HFFc6 (cell line): Measurements from ENCODE around the gene RBM19. TPM values are rescaled to one million over a fixed set of nuclear protein-coding genes. Genes with fewer than 3 reads are reported as not detected.

Source experiments
- DNase-seq: peaks from one replicate; pipeline ENCODE4 v3.0.0-alpha.2; 2018
- H3K27ac Mint-ChIP-seq: 2 replicates; pipeline ENCODE4 v1.8.0; 2020; ENCODE audit warnings: mild to moderate bottlenecking, mixed read lengths
- H3K27me3 Mint-ChIP-seq: 2 replicates; pipeline ENCODE4 v1.8.0; 2021; ENCODE audit warnings: mild to moderate bottlenecking, moderate library complexity, mixed read lengths; ENCODE audit not compliant: insufficient read depth
- H3K36me3 Mint-ChIP-seq: 2 replicates; pipeline ENCODE4 v1.8.0; 2021; ENCODE audit warnings: low read depth, mixed read lengths
- H3K4me1 Mint-ChIP-seq: 2 replicates; pipeline ENCODE4 v1.8.0; 2020; ENCODE audit warnings: low read depth, mixed read lengths
- H3K4me3 Mint-ChIP-seq: 2 replicates; pipeline ENCODE4 v1.8.0; 2020; ENCODE audit warnings: mild to moderate bottlenecking, moderate library complexity, mixed read lengths
- H3K9me3 Mint-ChIP-seq: 2 replicates; pipeline ENCODE4 v1.8.0; 2020; ENCODE audit warnings: mild to moderate bottlenecking, mixed read lengths
- total RNA-seq, 6 experiments: library from RNA; stranded (reverse); fragmentation: NEBNext Ultra II Directional; extraction: Animal tissue kit (Norgen Biotek cat#: 25700); gene quantifications; 2 replicates in 1 of 6; 3 replicates in 5 of 6; pipeline ENCODE4 v1.2.3, GENCODE V29; 2021
- TF ChIP-seq, protein P1 (sequence below): fragments of 200-600 bp; sonication (generic); IDR thresholded peaks from 2 replicates; pipeline ENCODE4 v1.5.0; 2021; ENCODE audit warnings: antibody characterized with exemption, mild to moderate bottlenecking

The RBM19 gene
- total RNA-seq, 6 experiments from 2014 or later: 27.8 to 34.8 (median 29.8) TPM

DNA sequence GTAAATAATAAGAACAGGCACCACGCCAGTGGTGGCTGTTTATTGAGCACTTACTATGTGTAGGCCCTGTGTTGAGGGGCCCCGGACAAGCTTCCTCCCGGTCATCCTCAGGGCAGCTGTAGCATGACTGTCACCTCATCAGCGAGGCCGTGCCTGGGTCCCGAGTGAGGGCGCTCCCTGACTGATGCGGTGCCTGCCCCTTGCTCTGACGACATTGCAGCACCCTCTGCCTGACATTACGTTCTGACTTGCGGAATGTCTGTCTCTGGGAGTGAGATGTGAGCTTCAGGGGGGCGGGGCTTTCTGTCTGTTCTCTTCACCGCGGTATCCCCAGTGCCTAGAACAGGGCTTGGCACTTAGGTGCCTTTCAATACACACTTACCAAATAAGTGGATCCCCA lies 167.6 kb downstream of the RBM19 start:
- TF ChIP-seq, protein P1, sequence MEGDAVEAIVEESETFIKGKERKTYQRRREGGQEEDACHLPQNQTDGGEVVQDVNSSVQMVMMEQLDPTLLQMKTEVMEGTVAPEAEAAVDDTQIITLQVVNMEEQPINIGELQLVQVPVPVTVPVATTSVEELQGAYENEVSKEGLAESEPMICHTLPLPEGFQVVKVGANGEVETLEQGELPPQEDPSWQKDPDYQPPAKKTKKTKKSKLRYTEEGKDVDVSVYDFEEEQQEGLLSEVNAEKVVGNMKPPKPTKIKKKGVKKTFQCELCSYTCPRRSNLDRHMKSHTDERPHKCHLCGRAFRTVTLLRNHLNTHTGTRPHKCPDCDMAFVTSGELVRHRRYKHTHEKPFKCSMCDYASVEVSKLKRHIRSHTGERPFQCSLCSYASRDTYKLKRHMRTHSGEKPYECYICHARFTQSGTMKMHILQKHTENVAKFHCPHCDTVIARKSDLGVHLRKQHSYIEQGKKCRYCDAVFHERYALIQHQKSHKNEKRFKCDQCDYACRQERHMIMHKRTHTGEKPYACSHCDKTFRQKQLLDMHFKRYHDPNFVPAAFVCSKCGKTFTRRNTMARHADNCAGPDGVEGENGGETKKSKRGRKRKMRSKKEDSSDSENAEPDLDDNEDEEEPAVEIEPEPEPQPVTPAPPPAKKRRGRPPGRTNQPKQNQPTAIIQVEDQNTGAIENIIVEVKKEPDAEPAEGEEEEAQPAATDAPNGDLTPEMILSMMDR: no peak
- no peaks in the 10 kb centered on the region for H3K4me1 Mint-ChIP-seq
- no peak overlapping the region for H3K4me3 Mint-ChIP-seq
- no peak for DNase-seq
- H3K27ac Mint-ChIP-seq: no peak overlapping the region
- no peaks in the 10 kb centered on the region for H3K9me3 Mint-ChIP-seq
- H3K27me3 Mint-ChIP-seq: peaks cover 23% of the 10 kb centered on the region
- H3K36me3 Mint-ChIP-seq: no peaks in the 10 kb centered on the region

DNA sequence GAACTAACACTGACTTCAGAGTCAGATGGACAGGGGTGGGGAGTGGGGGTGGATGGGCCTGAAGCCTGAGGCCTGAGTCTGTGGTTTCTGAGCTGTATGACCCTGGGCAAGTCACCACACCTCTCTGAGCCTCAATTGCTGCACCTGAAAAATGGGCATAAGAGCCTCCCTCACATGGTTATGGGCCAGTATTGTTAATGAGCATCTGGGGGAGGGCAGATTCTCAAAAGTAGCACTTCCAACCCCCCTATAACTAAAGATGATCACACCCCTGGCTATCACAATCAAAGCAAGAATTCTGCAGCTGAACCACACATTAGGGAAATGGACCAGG lies 168.6 kb downstream of the RBM19 start:
- Mint-ChIP-seq H3K27me3 (peaks cover 20% of the 10 kb centered on the region), H3K9me3 (no peaks in the 10 kb centered on the region), H3K36me3 (no peaks in the 10 kb centered on the region), H3K4me1 (no peaks in the 10 kb centered on the region), H3K27ac (no peak overlapping the region), H3K4me3 (no peak overlapping the region)
- TF ChIP-seq, protein P1: no peak
- DNase-seq: no peak

DNA sequence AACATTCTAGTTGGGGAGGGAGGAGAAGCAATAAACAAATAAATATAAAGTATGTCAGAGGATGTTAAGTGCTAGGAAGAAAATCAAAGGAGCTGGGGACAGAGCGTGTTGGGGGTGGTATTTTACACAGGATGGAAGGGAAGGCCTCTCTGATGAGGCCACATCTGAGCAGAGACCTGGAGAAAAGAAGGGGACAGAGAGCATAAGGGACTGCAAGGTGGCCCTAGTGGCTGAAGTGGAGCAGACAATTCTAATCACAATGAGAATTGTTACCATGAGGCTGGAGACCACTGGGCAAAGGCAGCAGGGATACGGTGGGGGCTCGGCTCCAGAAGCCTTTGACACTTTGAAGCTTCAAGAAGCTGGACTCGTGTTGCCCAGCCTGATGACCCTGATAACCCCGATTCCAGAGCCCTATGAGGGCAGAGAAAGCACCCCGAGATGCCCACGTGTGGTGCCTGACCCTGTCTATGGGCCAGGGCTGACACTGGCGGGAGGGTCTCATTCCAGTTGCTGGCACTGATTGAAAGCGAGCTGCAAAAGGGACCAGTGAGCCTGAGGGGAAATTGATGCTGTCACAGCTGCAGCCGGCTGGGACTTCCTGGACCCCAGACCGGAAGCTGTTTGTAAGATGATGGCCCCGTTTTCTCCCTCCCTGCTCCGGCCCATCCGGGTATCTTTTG lies 169.1 kb downstream of the RBM19 start:
- TF ChIP-seq, protein P1: no peak
- no peaks in the 10 kb centered on the region for H3K4me1 Mint-ChIP-seq
- H3K36me3 Mint-ChIP-seq: no peaks in the 10 kb centered on the region
- H3K27me3 Mint-ChIP-seq: peaks cover 20% of the 10 kb centered on the region
- no peak for DNase-seq
- no peak overlapping the region for H3K4me3 Mint-ChIP-seq
- H3K9me3 Mint-ChIP-seq: no peaks in the 10 kb centered on the region
- no peak overlapping the region for H3K27ac Mint-ChIP-seq

DNA sequence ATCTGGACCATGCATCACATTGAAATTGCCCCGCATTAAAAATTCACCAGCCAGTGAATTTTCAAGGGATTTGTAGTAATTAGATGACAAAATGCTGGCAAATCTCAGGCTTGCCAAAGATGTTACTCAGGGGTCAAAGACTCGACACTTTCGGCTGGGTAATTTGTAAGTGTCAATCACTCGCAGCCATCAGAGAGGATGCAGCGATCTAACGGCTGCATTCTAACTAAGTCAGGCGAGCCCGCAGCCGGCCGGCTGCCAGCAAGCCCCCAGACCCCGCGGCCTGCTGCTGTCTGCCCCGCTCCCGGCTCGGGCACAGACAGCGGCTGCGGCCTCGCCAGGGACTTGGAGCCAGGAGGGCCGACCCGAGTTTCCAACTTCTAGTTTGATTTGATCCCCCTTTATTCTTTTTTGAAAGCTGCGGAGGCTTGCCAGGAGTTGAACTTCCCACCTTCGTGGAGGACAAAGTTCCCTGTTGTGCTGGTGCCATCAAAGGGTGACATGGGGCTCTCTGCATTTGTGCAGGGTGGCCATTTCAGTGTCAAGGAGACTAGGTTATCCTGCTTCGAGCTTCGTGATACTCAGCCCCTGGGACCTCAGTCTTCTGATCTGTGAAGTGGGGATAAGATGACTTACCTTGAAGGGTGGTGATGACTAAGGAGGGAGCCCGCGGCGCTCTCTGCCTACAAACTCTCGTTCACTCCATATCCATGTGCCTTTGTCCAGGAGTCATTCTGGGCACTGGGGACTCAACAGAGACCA lies 169.9 kb downstream of the RBM19 start:
- Mint-ChIP-seq H3K9me3 (no peaks in the 10 kb centered on the region), H3K36me3 (no peaks in the 10 kb centered on the region), H3K27me3 (peaks cover 27% of the 10 kb centered on the region), H3K4me1 (no peaks in the 10 kb centered on the region), H3K27ac (no peak overlapping the region), H3K4me3 (no peak overlapping the region)
- no peak for DNase-seq
- TF ChIP-seq, protein P1: no peak

DNA sequence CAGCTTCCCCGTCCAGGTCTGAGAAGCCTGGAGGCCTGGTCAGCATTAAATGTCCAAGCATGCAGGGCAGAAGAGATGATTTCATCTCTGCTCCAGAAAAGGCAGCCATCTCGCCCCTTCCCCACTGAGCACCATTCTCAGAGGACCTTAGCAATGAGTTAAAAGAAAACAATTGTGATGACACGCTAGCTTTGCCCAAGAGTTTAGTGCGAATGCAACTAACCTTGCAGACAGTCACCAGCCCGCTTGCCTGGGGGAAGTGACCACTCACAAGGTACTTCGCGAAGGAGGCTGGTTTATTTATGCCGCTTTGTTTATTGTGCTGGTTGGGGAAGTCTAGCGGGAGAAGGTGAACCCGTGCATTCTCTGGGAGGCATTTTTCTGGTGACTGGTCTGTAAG lies 170.7 kb downstream of the RBM19 start:
- no peak overlapping the region for H3K27ac Mint-ChIP-seq
- TF ChIP-seq, protein P1: no peak
- DNase-seq: no peak
- no peak overlapping the region for H3K4me3 Mint-ChIP-seq
- H3K4me1 Mint-ChIP-seq: no peaks in the 10 kb centered on the region
- no peaks in the 10 kb centered on the region for H3K36me3 Mint-ChIP-seq
- H3K27me3 Mint-ChIP-seq: peaks cover 31% of the 10 kb centered on the region
- no peaks in the 10 kb centered on the region for H3K9me3 Mint-ChIP-seq
